Endodermal cell (in vitro differentiated cells): Measurements from ENCODE around the gene MICAL3. TPM values are rescaled to one million over a fixed set of nuclear protein-coding genes. Genes with fewer than 3 reads are reported as not detected.
"Not testable (repeated sequence)": the region's sequence is repeated elsewhere in the genome, so short reads cannot be mapped to it uniquely, and the experiment has no call there.

Source experiments
- DNase-seq: peaks from one replicate; pipeline ENCODE4 v3.0.0-alpha.2; 2017
- H3K27ac ChIP-seq: 2 replicates; pipeline ENCODE4 v1.5.1; 2013; ENCODE audit warnings: mild to moderate bottlenecking, low read depth, low read length, moderate library complexity
- H3K27me3 ChIP-seq: 2 replicates; pipeline ENCODE4 v1.6.1; 2013; ENCODE audit warnings: mild to moderate bottlenecking, low read length, moderate library complexity; ENCODE audit not compliant: insufficient read depth, control insufficient read depth, poor library complexity, severe bottlenecking
- H3K36me3 ChIP-seq: 2 replicates; pipeline ENCODE4 v1.7.0; 2013; ENCODE audit warnings: mild to moderate bottlenecking, low read length, moderate library complexity; ENCODE audit not compliant: control insufficient read depth, insufficient read depth
- H3K4me1 ChIP-seq: one replicate; pipeline ENCODE4 v1.7.0; 2013; ENCODE audit warnings: low read length; ENCODE audit not compliant: control insufficient read depth, insufficient read depth
- H3K4me3 ChIP-seq: 2 replicates; pipeline ENCODE4 v1.5.1; 2013; ENCODE audit warnings: mild to moderate bottlenecking, low read length, moderate library complexity
- H3K9ac ChIP-seq: 2 replicates; pipeline ENCODE4 v1.6.1; 2013; ENCODE audit warnings: mild to moderate bottlenecking, low read length, moderate library complexity; ENCODE audit not compliant: poor library complexity, severe bottlenecking; ENCODE audit errors: extremely low read depth
- H3K9me3 ChIP-seq: 2 replicates; pipeline ENCODE4 v1.6.1; 2013; ENCODE audit warnings: mild to moderate bottlenecking, low read length, moderate library complexity; ENCODE audit not compliant: control insufficient read depth
- H3K27ac Mint-ChIP-seq: 2 replicates; pipeline ENCODE4 v1.8.0; 2020; ENCODE audit warnings: mixed read lengths
- H3K27me3 Mint-ChIP-seq: 2 replicates; pipeline ENCODE4 v1.8.0; 2021; ENCODE audit warnings: mild to moderate bottlenecking, mixed read lengths; ENCODE audit not compliant: insufficient read depth
- H3K36me3 Mint-ChIP-seq: 2 replicates; pipeline ENCODE4 v1.8.0; 2020; ENCODE audit warnings: low read depth, mixed read lengths
- H3K4me1 Mint-ChIP-seq: 2 replicates; pipeline ENCODE4 v1.8.0; 2020; ENCODE audit warnings: mixed read lengths
- H3K4me3 Mint-ChIP-seq: 2 replicates; pipeline ENCODE4 v1.8.0; 2020; ENCODE audit warnings: mild to moderate bottlenecking, moderate library complexity, mixed read lengths
- H3K9me3 Mint-ChIP-seq: 2 replicates; pipeline ENCODE4 v1.8.0; 2020; ENCODE audit warnings: mild to moderate bottlenecking, mixed read lengths
- CTCF ChIP-seq: fragments of 200-600 bp; sonication (generic); conservative IDR thresholded peaks from 2 replicates; pipeline ENCODE4 v1.5.0; 2021; ENCODE audit warnings: antibody characterized with exemption, mild to moderate bottlenecking
- WGBS, 2 experiments: methylation state at CpG; one replicate each; pipeline versions ENCODE4 v1.1.5 to v1.1.7; 2013; ENCODE audit warnings: missing lambda C conversion rate in 2 of 2, mixed read lengths in 1 of 2; ENCODE audit not compliant: insufficient coverage in 1 of 2, insufficient read length in 1 of 2; 5-methylcytosine and 5-hydroxymethylcytosine counted together
- total RNA-seq, 2 donors: library from RNA; stranded (reverse); fragmentation: NEBNext Ultra II Directional in 1 of 2; extraction: Animal tissue kit (Norgen Biotek cat#: 25700) in 1 of 2; gene quantifications; 2 replicates in 1 of 2; 3 replicates in 1 of 2; pipeline ENCODE4 v1.2.1, GENCODE V29; 2021

Gene MICAL3
- total RNA-seq, 2 donors from 2014 or later, result 42.8 to 48.1 TPM

DNA sequence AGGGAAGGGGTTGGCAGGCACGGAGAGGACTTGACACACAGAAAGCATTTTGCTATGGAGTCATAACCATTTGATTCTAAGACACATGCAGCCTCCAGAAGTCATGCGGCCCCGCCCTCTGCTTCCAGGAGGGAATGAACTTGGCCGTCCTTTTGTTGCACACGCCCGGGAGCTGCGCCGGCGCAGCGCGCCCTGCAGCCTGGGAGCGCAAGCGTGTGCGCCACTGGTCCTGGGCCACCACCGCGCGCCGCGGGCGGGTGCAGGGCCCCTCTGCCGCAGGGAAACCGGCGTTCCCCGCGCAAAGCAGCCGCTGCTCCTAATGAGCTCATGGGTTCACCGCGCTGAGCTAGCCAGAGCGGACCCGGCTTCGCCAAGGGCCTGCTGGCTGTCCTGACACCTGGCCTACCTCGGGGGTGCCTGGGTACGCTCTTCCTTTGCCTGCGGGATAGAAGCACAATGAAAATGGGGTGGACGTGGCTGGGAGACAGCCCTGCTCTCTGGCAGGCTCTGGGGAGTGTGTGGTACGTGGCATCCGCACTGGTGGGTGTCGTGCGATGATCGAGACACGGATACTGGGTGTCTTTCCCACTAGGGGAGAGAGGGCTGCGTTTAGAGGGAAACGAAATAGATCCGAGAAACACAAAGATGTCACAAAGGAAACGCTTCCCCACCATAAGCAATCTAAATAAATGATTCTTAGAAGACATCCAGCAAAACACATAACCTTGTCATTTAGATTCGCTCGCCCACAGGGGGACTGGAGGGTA lies 669 bp downstream of the MICAL3 start:
- peak overlapping the region; percentile 1 for H3K9ac ChIP-seq

DNA sequence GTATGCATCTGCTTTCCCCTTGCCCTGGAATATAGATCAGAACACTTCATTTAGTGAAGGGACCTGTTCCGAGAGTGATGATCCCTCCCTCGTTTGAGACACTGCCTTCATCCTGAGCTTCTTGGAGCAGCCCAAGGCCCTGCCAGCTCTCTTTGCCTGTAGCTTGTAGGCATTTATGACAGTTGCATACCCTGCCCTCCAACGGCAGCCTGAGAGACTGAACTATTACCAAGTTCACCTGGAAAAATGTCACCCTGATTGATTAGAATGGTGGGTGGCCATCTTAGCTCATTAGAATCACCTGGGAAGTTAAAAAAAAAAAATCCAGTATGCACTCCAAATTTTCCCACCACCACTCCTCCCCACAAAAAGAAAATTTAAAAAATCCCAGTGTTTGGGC lies 1.5 kb downstream of the MICAL3 start:
- peaks cover 40% of the 10 kb centered on the region for H3K27me3 Mint-ChIP-seq
- H3K4me1 Mint-ChIP-seq, result peaks cover 10% of the 10 kb centered on the region
- Histone ChIP-seq H3K4me1 (no peaks in the 10 kb centered on the region), H3K9me3 (no peaks in the 10 kb centered on the region), H3K9ac (no peak overlapping the region), H3K27ac (no peak overlapping the region), H3K27me3 (peaks cover 47% of the 10 kb centered on the region), H3K4me3 (peak overlapping the region; percentile 86), H3K36me3 (no peaks in the 10 kb centered on the region)
- no peaks in the 10 kb centered on the region for H3K9me3 Mint-ChIP-seq
- 82 to 84% methylated on average over 2 to 3 of the region's 3 CpGs for WGBS, 2 experiments
- peak overlapping the region; percentile 65 for H3K4me3 Mint-ChIP-seq
- DNase-seq, result no peak
- no peak overlapping the region for H3K27ac Mint-ChIP-seq
- H3K36me3 Mint-ChIP-seq, result no peaks in the 10 kb centered on the region
- TF ChIP-seq CTCF, result no peak

More for the DNA sequence above, 669 bp downstream of the MICAL3 start:
- H3K9me3 Mint-ChIP-seq, result no peaks in the 10 kb centered on the region
- Histone ChIP-seq H3K4me1 (no peaks in the 10 kb centered on the region), H3K27ac (no peak overlapping the region), H3K9me3 (no peaks in the 10 kb centered on the region), H3K4me3 (peak overlapping the region; percentile 86), H3K27me3 (peaks cover 54% of the 10 kb centered on the region), H3K36me3 (no peaks in the 10 kb centered on the region)
- H3K27ac Mint-ChIP-seq, result peak overlapping the region; percentile 26
- DNase-seq, result peak; percentile 89
- no peaks in the 10 kb centered on the region for H3K36me3 Mint-ChIP-seq
- H3K27me3 Mint-ChIP-seq, result peaks cover 44% of the 10 kb centered on the region
- peaks cover 10% of the 10 kb centered on the region for H3K4me1 Mint-ChIP-seq
- WGBS, 2 experiments, result 2 to 3% methylated on average over 17 to 47 of the region's 47 CpGs
- TF ChIP-seq CTCF, result no peak
- peak overlapping the region; percentile 65 for H3K4me3 Mint-ChIP-seq

GRCh38 chr22:18021431-18021830 lies 2.9 kb downstream of the MICAL3 start:
- Histone ChIP-seq H3K4me3 (no peak overlapping the region), H3K27me3 (peaks cover 34% of the 10 kb centered on the region), H3K27ac (no peak overlapping the region), H3K9me3 (no peaks in the 10 kb centered on the region), H3K4me1 (no peaks in the 10 kb centered on the region), H3K36me3 (no peaks in the 10 kb centered on the region), H3K9ac (no peak overlapping the region)
- no peak for TF ChIP-seq CTCF
- H3K27me3 Mint-ChIP-seq, result peaks cover 30% of the 10 kb centered on the region
- H3K4me3 Mint-ChIP-seq, result no peak overlapping the region
- no peaks in the 10 kb centered on the region for H3K9me3 Mint-ChIP-seq
- 91 to 94% methylated on average over 2 of the region's 2 CpGs for WGBS, 2 experiments
- no peak overlapping the region for H3K27ac Mint-ChIP-seq
- DNase-seq, result no peak
- H3K36me3 Mint-ChIP-seq, result no peaks in the 10 kb centered on the region
- H3K4me1 Mint-ChIP-seq, result peaks cover 10% of the 10 kb centered on the region

GRCh38 chr22:18020743-18021142 lies 3.6 kb downstream of the MICAL3 start:
- not testable (repeated sequence) for H3K4me3 ChIP-seq, H3K4me3 Mint-ChIP-seq, H3K27ac Mint-ChIP-seq, H3K9me3 Mint-ChIP-seq, H3K9me3 ChIP-seq, H3K36me3 Mint-ChIP-seq, H3K9ac ChIP-seq, H3K4me1 ChIP-seq, DNase-seq, H3K27ac ChIP-seq, H3K36me3 ChIP-seq
- peaks cover 10% of the 10 kb centered on the region for H3K4me1 Mint-ChIP-seq
- H3K27me3 ChIP-seq, result peaks cover 27% of the 10 kb centered on the region
- H3K27me3 Mint-ChIP-seq, result peaks cover 24% of the 10 kb centered on the region
- 86 to 94% methylated on average over 1 to 2 of the region's 2 CpGs for WGBS, 2 experiments
